Activated CD4-positive, CD25-positive, alpha-beta regulatory T cell treated with anti-CD3 and anti-CD28 coated beads, Interleukin-2, amount 50 U/mL, for 72 hours (primary cell): Measurements from ENCODE around the gene EOLA2.
"Not testable (repeated sequence)": the region's sequence is repeated elsewhere in the genome, so short reads cannot be mapped to it uniquely, and the experiment has no call there.

Experiments
- DNase-seq: peaks from one replicate; pipeline ENCODE4 v3.0.0; 2021

EOLA2 gene

GRCh38 chrX:149932150-149932549, 6.1 kb downstream of the EOLA2 start:
- DNase-seq, result not testable (repeated sequence)

- DNase-seq, result not testable (repeated sequence)
Measured at GRCh38 chrX:149931355-149931754, 6.9 kb downstream of the EOLA2 start.

- DNase-seq, result not testable (repeated sequence)
Measured at GRCh38 chrX:149929400-149929799, 8.9 kb downstream of the EOLA2 start, which contains the start of gene HSFX4. HSFX4 (plus strand) TSS chrX:149929573; CDS start chrX:149929645, 72 bp downstream.

- DNase-seq, result not testable (repeated sequence)
Measured at GRCh38 chrX:149928635-149929034, 9.7 kb downstream of the EOLA2 start.

GRCh38 chrX:149927964-149928258, 10.4 kb downstream of the EOLA2 start:
- not testable (repeated sequence) for DNase-seq

- not testable (repeated sequence) for DNase-seq
Measured at GRCh38 chrX:149927245-149927963, 10.9 kb downstream of the EOLA2 start.

GRCh38 chrX:149924434-149924833, 13.9 kb downstream of the EOLA2 start:
- not testable (repeated sequence) for DNase-seq

- DNase-seq, result not testable (repeated sequence)
Measured at GRCh38 chrX:149923836-149924235, 14.5 kb downstream of the EOLA2 start.

GRCh38 chrX:149916745-149917392, 21.4 kb downstream of the EOLA2 start:
- no peak for DNase-seq

- DNase-seq, result no peak
Measured at GRCh38 chrX:149910178-149910695, 28.1 kb downstream of the EOLA2 start.

GRCh38 chrX:149909324-149910177, 28.7 kb downstream of the EOLA2 start:
- no peak for DNase-seq

GRCh38 chrX:149908727-149909126, 29.6 kb downstream of the EOLA2 start:
- DNase-seq, result no peak

- no peak for DNase-seq
Measured at GRCh38 chrX:149908308-149908707, 30.0 kb downstream of the EOLA2 start.

GRCh38 chrX:149903889-149904748, 34.2 kb downstream of the EOLA2 start:
- DNase-seq, result no peak

GRCh38 chrX:149898554-149898953, 39.7 kb downstream of the EOLA2 start:
- no peak for DNase-seq

- not testable (repeated sequence) for DNase-seq
Measured at GRCh38 chrX:149890828-149891227, 47.5 kb downstream of the EOLA2 start.
